NOMO-1 (cell line): Measurements from ENCODE around the gene ZBTB40.
A peak's percentile ranks its signal among the peaks of the same experiment; 100 is the strongest.

ENCODE experiments used
- DNase-seq, 2 experiments: peaks; one replicate each; lab custom pipeline; 2025; ENCODE audit not compliant: unreplicated experiment in 2 of 2; lab: John Stamatoyannopoulos, UW

Gene ZBTB40

DNA sequence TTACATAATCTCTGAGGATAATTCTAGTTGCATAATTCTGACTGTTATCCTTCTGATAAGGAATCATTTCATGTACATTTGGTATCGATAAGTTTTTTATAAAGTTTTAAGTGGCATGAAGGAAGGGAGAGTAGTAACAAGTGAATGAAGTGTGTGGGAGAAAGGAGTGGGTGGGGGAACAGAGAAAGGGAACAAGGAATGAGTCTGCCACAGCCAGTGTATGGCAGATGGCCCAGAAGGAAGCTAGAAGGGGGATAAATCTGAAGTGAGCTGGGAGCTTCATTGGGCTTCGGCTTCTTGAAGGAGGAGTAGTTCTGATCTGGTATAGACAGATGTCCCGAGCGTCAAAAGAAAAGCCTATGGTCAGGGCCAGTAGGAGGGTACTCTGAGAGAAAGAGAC lies 18.6 kb downstream of the ZBTB40 start:
- DNase-seq, result no peak

DNA sequence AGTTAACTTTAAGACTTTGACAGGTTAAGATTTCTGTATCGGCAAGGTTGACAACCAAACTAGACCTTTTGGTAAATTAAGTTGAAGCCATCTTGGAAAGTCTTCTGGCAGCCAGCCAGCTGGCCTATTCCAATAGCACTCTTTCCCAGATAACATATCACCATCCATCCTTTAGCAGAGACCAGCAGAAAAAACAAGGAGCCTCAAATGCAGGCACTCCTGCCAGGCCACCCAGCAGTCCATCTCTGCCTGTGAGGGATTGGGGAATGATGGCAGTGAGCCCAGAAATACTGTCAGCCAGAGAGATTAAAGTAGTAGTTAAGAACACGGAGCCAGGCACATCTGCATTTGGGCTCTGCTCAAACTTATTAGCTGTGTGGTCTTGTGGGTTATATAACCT lies 19.4 kb downstream of the ZBTB40 start:
- DNase-seq, result no peak

DNA sequence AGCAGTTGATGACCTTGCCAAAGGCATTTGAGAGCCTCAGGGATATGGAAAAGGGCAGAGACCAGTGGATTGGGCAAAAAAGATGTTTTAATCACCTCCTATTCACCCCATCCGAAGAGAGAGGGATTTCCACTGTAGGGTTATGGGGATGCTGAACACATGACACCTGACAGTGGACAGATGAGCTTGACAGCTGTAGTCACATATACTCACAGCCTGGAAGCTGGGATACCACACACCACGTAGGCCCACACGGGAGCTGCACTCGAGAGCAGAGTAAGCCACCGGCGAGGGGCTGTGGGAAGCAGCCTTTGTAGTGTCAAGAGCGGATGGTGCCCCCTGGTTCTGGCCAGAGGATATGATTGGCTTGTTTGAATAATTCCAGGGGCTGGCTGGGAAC lies 20.0 kb downstream of the ZBTB40 start:
- DNase-seq, result no peak

DNA sequence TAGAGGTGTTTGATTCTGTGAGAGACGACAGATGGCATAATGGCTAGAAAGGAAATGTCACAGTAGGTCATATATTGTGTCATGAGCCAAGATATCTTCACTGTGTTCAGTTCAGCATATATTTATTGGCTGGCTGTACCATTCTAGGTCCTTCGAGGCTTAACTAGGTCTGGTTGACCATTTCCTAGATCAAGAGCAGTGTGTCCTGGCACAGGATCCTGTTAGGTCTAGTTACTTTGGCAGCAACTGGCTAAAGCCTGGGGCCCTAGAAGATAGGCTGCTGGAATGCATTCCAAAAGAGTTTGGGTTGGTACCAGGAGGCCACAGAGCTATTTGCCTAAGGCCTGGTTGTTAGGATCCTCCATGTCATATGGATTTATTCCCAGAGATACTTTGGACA lies 20.9 kb downstream of the ZBTB40 start:
- no peak for DNase-seq

DNA sequence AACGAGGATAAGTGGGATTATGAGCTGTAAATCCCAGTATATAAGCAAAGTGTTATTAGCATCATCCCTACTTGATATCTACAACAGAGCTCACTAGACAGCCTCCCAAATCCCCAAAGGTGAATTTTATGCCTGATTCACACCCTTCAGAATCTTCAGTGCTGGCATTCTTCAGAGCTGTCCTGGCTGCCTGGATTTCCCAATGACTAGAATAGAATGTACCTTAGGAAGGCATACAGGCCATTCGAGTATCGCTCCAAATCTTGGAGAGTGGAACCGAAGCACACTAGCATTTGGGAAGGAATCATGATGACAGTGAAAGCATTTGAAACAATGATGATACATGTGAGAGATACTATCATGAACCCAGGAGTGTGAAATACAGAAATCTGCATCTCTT lies 22.3 kb downstream of the ZBTB40 start:
- no peak for DNase-seq

DNA sequence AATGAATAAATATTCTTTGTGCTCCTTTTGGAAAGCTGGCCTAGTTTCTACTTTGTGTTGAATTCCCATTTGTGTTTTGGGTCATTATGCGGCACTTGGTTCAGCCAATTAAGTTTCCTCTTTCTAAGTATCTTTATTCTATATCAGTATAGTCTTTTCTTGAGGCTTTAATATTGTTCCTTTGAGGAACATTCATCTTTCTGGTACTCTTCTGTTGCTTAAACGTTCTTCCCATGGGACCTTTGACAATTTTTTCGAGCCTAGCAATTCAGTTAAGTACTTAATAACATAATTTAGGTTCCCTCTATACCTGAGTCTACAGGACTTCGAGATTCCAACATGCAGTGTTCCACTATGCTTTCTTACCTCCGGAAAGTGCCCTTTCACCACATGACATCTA lies 24.9 kb downstream of the ZBTB40 start:
- DNase-seq, result no peak

DNA sequence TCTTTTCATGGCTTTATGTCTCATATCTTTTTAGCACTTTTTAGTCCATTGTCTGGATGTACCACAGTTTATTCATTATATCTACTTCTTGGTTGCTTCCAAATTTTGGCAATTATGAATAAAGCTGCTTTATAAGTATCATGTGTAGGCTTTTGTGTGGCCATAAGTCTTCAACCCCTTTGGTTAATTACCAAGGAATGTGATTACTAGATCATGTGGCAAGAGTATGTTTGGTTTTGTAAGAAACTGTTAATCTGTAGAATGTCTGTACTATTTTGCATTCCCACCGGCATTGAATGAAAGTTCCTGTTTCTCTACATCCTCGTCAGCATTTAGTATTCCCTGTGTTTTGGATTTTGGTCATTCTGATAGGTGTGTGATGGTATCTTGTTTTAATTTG lies 31.5 kb downstream of the ZBTB40 start:
- no peak for DNase-seq

GRCh38 chr1:22484706-22485345 lies 33.2 kb downstream of the ZBTB40 start:
- DNase-seq, result no peak

DNA sequence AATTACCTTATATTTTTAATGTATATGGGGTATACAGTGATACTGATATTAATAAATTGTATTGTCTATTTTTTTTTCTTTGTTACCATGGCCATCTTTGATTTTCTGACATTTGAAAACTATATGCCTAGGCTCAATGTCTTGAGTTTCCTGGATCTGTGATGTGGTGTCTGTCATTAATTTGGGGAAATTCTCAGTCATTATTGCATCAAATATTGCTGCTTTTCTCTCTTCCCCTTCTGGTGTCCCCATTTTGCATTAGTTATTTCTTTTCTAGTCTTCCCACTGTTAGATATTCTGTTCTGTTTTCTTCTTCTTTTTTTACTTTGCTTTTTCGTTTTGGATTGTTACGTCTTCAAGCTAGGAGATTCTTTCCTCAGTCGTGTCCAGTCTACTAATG lies 33.8 kb downstream of the ZBTB40 start:
- no peak for DNase-seq

DNA sequence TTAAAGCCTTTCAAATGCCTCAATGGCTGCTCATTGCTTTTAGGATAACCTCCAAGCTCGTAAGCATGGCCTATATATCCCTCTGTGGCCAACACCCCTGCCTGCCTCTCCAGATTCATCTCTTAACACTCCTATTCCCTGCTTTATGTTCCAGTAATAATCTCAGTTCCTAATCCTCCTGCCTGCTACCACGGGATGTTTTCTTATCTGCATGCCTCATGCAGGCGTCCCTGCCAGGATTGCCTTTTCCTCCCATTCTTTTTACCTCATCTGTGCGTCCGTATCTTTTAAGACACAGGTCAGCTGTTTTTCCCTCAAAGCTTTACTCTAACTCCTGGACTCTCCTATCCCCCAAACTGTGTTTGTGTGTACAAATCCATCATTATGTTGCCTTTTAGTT lies 36.1 kb downstream of the ZBTB40 start:
- no peak for DNase-seq

DNA sequence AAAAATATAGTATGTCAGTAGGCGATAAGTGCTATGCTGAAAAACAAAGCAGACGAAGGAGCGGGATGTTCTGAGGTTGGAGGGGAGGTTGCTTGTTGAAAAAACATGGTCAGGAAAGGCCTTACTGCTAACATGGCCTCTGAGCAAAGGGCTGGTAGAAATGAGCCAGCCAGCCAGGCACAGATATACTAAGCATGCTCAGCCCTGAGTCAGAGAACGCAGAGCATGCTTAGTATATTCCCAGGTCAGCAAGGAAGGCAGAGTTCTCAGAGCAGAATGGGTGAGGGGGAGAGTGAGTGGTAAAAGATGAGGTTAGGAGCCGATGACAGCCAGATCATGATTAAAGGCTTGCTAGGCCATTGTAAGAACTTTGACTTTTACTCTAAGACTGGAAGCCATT lies 36.7 kb downstream of the ZBTB40 start:
- DNase-seq, result no peak

DNA sequence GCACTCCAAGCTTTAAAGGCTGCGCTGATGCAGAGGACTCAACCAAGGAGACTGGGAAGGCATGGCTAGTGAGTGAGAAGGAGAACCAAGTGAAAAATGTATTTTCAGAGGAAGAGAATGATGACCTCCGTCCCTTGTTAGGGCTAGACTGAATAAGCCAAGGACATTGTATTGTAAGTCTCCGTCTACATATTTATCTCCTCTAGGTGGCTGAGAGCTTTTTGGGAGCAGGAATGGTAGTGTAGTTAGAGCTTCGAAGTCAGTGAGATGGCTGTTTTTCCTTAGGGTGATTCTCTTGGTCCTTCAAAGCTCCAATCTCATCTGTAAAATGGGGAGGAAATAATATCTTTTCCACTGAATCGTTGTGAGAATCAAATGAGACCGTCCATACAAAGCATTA lies 37.6 kb downstream of the ZBTB40 start:
- DNase-seq, result no peak

DNA sequence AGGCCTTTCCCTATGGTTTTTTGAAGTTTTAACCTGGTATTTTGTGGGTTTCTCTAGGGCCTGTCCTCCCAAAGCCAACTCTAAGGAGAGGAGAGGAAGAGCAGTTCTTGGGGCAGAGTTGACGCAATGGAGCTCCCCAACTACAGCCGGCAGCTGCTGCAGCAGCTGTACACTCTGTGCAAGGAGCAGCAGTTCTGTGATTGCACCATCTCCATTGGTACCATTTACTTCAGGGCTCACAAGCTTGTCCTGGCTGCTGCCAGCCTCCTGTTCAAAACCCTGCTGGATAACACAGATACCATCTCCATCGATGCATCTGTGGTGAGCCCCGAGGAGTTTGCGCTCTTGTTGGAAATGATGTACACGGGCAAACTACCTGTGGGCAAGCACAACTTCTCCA lies 38.2 kb downstream of the ZBTB40 start:
- no peak for DNase-seq

DNA sequence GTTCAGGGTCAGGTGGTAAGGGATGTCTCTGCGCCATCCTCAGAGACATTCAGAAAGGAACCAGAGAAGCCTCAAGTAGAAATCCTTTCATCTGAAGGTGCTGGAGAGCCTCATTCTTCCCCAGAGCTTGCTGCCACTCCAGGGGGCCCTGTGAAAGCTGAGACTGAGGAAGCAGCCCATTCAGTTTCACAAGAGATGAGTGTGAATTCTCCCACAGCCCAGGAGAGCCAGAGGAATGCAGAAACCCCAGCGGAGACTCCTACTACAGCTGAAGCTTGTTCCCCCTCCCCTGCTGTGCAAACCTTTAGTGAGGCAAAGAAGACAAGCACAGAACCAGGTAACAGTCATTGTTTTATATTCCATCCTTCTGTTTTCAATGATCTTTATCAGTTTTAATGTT lies 38.7 kb downstream of the ZBTB40 start:
- no peak for DNase-seq

DNA sequence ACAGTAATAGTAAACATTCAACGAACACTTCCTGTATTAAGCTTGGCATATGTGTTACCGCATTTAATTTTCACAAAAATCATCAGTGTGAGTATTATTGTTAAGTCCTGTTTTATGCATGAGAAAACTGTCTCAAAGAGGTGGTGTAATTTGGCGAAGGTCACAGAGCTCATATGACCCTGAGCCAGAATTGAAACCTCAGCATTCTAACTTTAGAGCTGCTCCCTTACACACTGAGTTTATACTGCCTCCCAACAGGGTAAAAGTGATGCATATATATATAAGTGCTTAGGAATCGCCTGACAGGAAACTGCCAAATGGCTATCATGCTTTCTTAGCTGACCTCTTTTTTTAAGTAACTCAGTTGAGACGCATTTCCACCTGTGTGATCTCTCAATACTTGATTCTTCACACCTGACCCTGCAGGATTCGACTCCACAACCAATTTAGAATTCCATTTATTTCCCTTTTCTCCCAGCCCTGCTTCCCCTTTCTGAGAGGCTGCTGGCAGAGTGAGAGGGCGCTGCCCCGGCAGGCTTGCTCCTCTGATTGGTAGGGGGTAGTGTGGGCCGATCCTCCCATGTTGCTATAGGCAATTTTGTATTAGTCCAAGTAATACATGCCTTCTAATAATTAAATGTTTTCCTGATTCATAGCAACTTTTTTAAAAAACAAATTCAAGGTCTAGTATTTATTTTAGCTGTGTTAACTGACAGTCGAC lies 40.5 kb downstream of the ZBTB40 start:
- DNase-seq, result no peak

GRCh38 chr1:22494144-22494543 lies 42.5 kb downstream of the ZBTB40 start:
- peak; percentile 12 to 54 for DNase-seq

DNA sequence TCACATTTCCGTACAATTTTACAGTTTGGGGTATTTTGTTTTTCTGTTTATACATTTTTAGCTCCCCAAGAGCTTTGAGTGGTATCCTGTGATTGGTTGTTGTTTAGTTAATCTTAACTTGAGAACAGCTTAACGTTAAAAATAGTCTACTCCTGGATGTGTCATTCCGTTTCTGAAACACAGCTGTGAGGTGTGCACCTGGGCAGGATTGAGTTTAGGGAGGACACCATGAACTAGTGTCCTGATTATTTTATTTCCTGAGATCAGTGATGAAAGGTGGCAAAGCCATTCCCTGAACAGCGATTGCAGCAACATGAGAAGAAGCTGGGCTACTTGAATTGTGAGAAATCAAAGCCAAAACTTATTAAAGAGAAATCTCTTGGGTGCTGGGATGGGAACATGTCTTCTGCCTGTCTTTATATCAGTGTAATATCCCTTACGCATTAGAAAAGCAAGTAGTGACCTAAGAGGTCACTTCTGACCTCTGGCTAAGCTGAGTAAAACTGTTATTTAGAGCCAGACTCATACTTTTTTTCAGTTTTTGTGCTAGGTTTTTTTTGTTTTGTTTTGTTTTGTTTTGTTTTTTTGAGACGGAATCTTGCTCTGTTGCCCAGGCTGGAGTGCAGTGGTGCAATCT lies 43.4 kb downstream of the ZBTB40 start:
- DNase-seq, result no peak

- DNase-seq, result no peak
These were observed 45.0 kb downstream of the ZBTB40 start for GRCh38 chr1:22496536-22497160.

DNA sequence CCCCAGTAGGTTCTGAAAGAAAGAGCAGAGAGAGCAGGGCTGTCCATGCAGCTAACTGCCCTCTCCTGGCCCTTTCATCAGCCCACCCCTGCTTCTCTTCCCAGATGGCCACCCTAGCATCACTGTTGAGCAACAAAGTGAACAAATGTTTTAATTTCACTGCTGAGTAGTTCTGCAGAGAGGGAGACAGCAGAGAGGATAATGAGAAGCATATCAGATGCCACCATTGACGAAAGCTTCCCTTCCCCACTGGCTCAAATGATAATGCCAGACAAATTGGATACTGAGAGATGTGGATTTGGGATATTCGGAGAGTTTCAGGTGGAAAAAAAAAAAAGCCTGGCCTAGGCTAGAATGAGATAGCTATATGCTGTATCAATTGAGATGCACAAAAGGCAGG lies 46.8 kb downstream of the ZBTB40 start:
- DNase-seq, result no peak

DNA sequence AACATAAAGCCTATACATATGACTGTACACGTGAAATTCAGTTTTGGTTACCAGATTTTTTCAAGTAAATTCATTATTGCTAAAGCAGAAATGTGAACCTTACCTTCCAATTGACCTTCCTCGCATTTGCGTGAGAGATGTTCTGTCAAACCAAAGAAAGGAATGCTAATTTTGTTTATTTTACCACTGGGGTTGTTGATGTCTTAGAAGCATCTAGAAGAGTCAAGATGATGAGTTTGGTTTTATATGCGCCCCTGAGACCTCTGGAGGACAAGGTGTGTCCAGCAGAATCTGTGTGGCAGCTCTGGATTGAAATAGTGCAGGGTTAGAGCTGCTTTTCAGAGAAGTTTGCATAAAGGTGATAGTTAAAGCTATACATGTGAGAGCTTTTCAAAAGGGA lies 48.4 kb downstream of the ZBTB40 start:
- DNase-seq, result no peak

DNA sequence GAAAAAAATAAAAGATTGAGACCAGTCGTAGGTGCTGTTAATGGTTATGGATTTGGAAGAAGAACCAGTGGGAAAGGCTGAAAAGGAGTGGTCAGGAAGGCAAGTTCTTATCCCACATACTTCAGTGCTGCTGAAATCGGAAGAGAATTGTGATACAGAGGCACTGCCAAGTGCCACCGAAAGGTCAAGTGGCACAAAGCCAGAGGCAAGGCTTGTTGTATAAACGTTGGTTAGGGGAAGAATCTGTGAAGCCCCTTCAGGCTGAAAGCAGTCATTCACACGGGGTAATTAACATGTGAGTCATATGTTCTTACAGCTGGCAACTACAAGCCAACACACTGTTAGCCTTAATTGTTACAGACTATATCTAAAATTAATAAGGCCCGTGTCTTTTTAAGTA lies 48.8 kb downstream of the ZBTB40 start:
- no peak for DNase-seq

- no peak for DNase-seq
These were observed 50.6 kb downstream of the ZBTB40 start for GRCh38 chr1:22502202-22502601.
